SK-N-SH treated with all-trans-retinoic acid at 6 μM for 48 hours (cell line): ENCODE measurements around the gene SDK2.

ENCODE experiments used
- ATAC-seq: fragments of 200-7000 bp; cut with Tn5 transposase; 3 replicates; pipeline ENCODE4 v1.9.1; 2020; ENCODE audit warnings: mild to moderate bottlenecking, moderate library complexity
- ARNTL ChIP-seq: fragments of 450-650 bp; formaldehyde crosslinking; IDR thresholded peaks from 2 replicates; pipeline ENCODE4 v1.5.0; 2020; ENCODE audit warnings: low read depth, mild to moderate bottlenecking, moderate library complexity, borderline replicate concordance
- CREB5 ChIP-seq: fragments of 250-450 bp; sonication (Bioruptor Pico); IDR thresholded peaks from 2 replicates; pipeline ENCODE4 v1.5.1; 2020; ENCODE audit warnings: low read depth, mild to moderate bottlenecking, moderate library complexity
- CSDC2 ChIP-seq: fragments of 250-450 bp; sonication (Bioruptor Pico); IDR thresholded peaks from 2 replicates; pipeline ENCODE4 v1.5.0; 2020; ENCODE audit warnings: mild to moderate bottlenecking, moderate library complexity
- ESRRG ChIP-seq: fragments of 250-450 bp; sonication (Bioruptor Pico); IDR thresholded peaks from 2 replicates; pipeline ENCODE4 v1.6.1; 2021; ENCODE audit warnings: mild to moderate bottlenecking
- GLIS3 ChIP-seq: fragments of 250-450 bp; sonication (Bioruptor Pico); IDR thresholded peaks from 2 replicates; pipeline ENCODE4 v1.5.0; 2020; ENCODE audit warnings: mild to moderate bottlenecking, moderate library complexity
- OSR1 ChIP-seq: fragments of 250-450 bp; sonication (Bioruptor Pico); IDR thresholded peaks from 2 replicates; pipeline ENCODE4 v1.8.0; 2022; ENCODE audit warnings: moderate library complexity, mild to moderate bottlenecking, inconsistent platforms
- PATZ1 ChIP-seq: fragments of 250-450 bp; sonication (Bioruptor Pico); IDR thresholded peaks from 2 replicates; pipeline ENCODE4 v1.8.0; 2020; ENCODE audit warnings: mild to moderate bottlenecking, moderate library complexity, borderline replicate concordance
- POU6F1 ChIP-seq: fragments of 250-450 bp; sonication (Bioruptor Pico); IDR thresholded peaks from 2 replicates; pipeline ENCODE4 v1.8.0; 2021; ENCODE audit warnings: low read depth, mild to moderate bottlenecking, moderate library complexity, borderline replicate concordance
- PPARA ChIP-seq: fragments of 250-450 bp; sonication (Bioruptor Pico); IDR thresholded peaks from 2 replicates; pipeline ENCODE4 v1.5.0; 2020; ENCODE audit warnings: mild to moderate bottlenecking, borderline replicate concordance
- RARB ChIP-seq: fragments of 250-450 bp; sonication (Bioruptor Pico); IDR thresholded peaks from 2 replicates; pipeline ENCODE4 v1.8.0; 2021; ENCODE audit warnings: mild to moderate bottlenecking, moderate library complexity
- SNAI2 ChIP-seq: fragments of 250-450 bp; sonication (Bioruptor Pico); IDR thresholded peaks from 2 replicates; pipeline ENCODE4 v1.5.0; 2020; ENCODE audit warnings: mild to moderate bottlenecking, moderate library complexity
- TOX ChIP-seq: fragments of 250-450 bp; sonication (Bioruptor Pico); IDR thresholded peaks from 2 replicates; pipeline ENCODE4 v1.8.0; 2021; ENCODE audit warnings: mild to moderate bottlenecking, moderate library complexity, borderline replicate concordance
- TSHZ2 ChIP-seq: fragments of 250-450 bp; sonication (Bioruptor Pico); IDR thresholded peaks from 2 replicates; pipeline ENCODE4 v1.5.0; 2020; ENCODE audit warnings: mild to moderate bottlenecking, moderate library complexity
- ZC3H10 ChIP-seq: fragments of 250-450 bp; sonication (Bioruptor Pico); IDR thresholded peaks from 2 replicates; pipeline ENCODE4 v1.5.1; 2021; ENCODE audit warnings: mild to moderate bottlenecking, moderate library complexity
- ZFP3 ChIP-seq: fragments of 250-450 bp; sonication (Bioruptor Pico); IDR thresholded peaks from 2 replicates; pipeline ENCODE4 v1.5.0; 2020; ENCODE audit warnings: mild to moderate bottlenecking, moderate library complexity
- ZFP30 ChIP-seq: fragments of 450-650 bp; formaldehyde crosslinking; IDR thresholded peaks from 2 replicates; pipeline ENCODE4 v1.5.0; 2022; ENCODE audit warnings: mild to moderate bottlenecking, moderate library complexity
- ZNF565 ChIP-seq: fragments of 450-650 bp; formaldehyde crosslinking; conservative IDR thresholded peaks from 2 replicates; pipeline ENCODE4 v1.5.0; 2020; ENCODE audit warnings: low read depth, mild to moderate bottlenecking, moderate library complexity
- ZNF70 ChIP-seq: fragments of 450-650 bp; formaldehyde crosslinking; IDR thresholded peaks from 2 replicates; pipeline ENCODE4 v1.5.0; 2020; ENCODE audit warnings: mild to moderate bottlenecking, moderate library complexity

Gene SDK2

GRCh38 chr17:73617501-73617900 is 26.7 kb downstream of the SDK2 start (continued):
- TF ChIP-seq POU6F1 (CRISPR knock-in tag) (no peak), TSHZ2 (no peak), ZFP30 (no peak), PATZ1 (CRISPR knock-in tag) (no peak)

- ATAC-seq = no peak
- no peak for TF ChIP-seq TSHZ2
- TF ChIP-seq POU6F1 (CRISPR knock-in tag) = no peak
- TF ChIP-seq ZC3H10 (CRISPR knock-in tag) = no peak
- TF ChIP-seq GLIS3 (CRISPR knock-in tag) = no peak
- TF ChIP-seq TOX (CRISPR knock-in tag) = no peak
- TF ChIP-seq RARB (CRISPR knock-in tag) = no peak
- no peak for TF ChIP-seq OSR1
Observed at GRCh38 chr17:73616873-73617404, 27.3 kb downstream of the SDK2 start.

GRCh38 chr17:73616120-73616872 is 27.9 kb downstream of the SDK2 start:
- ATAC-seq = no peak
- no peak for TF ChIP-seq POU6F1 (CRISPR knock-in tag)
- no peak for TF ChIP-seq TSHZ2
- TF ChIP-seq ZNF565 (CRISPR knock-in tag) = no peak
- no peak for TF ChIP-seq SNAI2 (CRISPR knock-in tag)
- TF ChIP-seq OSR1 = no peak
- TF ChIP-seq ESRRG (CRISPR knock-in tag) = no peak
- no peak for TF ChIP-seq ZFP3 (CRISPR knock-in tag)
- TF ChIP-seq PPARA = no peak
- no peak for TF ChIP-seq CSDC2 (CRISPR knock-in tag)
- no peak for TF ChIP-seq ZNF70 (CRISPR knock-in tag)
- TF ChIP-seq CREB5 (CRISPR knock-in tag) = no peak
- no peak for TF ChIP-seq ZFP30
- no peak for TF ChIP-seq ARNTL (CRISPR knock-in tag)
